Psoas muscle (tissue), 8 donors: ENCODE data around the gene ARHGAP23. TPM values are rescaled to one million over a fixed set of nuclear protein-coding genes. Genes with fewer than 3 reads are reported as not detected.

ENCODE experiments used
- ATAC-seq, 4 donors: fragments of 200-7000 bp; cut with Tn5 transposase; one replicate each; pipeline ENCODE4 v1.9.1; 2020; ENCODE audit warnings: moderate library complexity in 3 of 4, mild to moderate bottlenecking in 2 of 4
- DNase-seq, 2 donors: peaks; one replicate each; pipeline ENCODE4 v3.0.0-alpha.2; 2020
- H3K27ac ChIP-seq: fragments of 200-600 bp; one replicate; pipeline ENCODE4 v1.8.0; 2022
- H3K27me3 ChIP-seq, 3 donors: fragments of 200-600 bp in 1 of 3; one replicate each; pipeline versions ENCODE4 v1.6.1 to v1.8.0; 2013 to 2022; ENCODE audit warnings: low read length in 2 of 3, mild to moderate bottlenecking in 2 of 3, moderate library complexity in 1 of 3; ENCODE audit not compliant: insufficient read depth in 3 of 3
- H3K36me3 ChIP-seq, 2 donors: fragments of 200-600 bp in 1 of 2; one replicate each; pipeline versions ENCODE4 v1.6.1 to v1.8.0; 2013 to 2022; ENCODE audit warnings: low read depth in 1 of 2, mild to moderate bottlenecking in 1 of 2, moderate library complexity in 1 of 2; ENCODE audit not compliant: insufficient read depth in 1 of 2
- H3K4me1 ChIP-seq: fragments of 200-600 bp; one replicate; pipeline ENCODE4 v1.8.0; 2022
- H3K4me3 ChIP-seq: fragments of 200-600 bp; one replicate; pipeline ENCODE4 v1.8.0; 2022; ENCODE audit warnings: mild to moderate bottlenecking
- H3K9me3 ChIP-seq: fragments of 200-600 bp; one replicate; pipeline ENCODE4 v1.8.0; 2022
- CTCF ChIP-seq: fragments of 200-600 bp; IDR thresholded peaks from one replicate; pipeline ENCODE4 v1.8.0; 2022; ENCODE audit warnings: antibody characterized with exemption
- WGBS, 3 donors: extraction: QIAGEN DNeasy Blood & Tissue Kit; methylation state at CpG; one replicate each; pipeline versions ENCODE4 v1.1.6 to v1.1.7; 2013; 5-methylcytosine and 5-hydroxymethylcytosine counted together
- intact Hi-C, 2 donors: fragments of 100-400 bp; cut with DNase I; formaldehyde crosslinking; loops; one replicate each; pipeline versions ENCODE4 v1.11.0 to v1.14.2; 2022
- polyA plus RNA-seq, 3 donors: library from polyadenylated mRNA; stranded (reverse); fragments of 200-250 nt; gene quantifications; one replicate each; pipeline ENCODE4 v1.2.3, GENCODE V29; 2013
- total RNA-seq, 4 donors: library from RNA; stranded (reverse); fragmentation: NEBNext Ultra II Directional in 2 of 4; extraction: Animal tissue kit (Norgen Biotek cat#: 25700) in 2 of 4; gene quantifications; one replicate each; pipeline versions ENCODE4 v1.2.1 to v1.2.4, GENCODE V29; 2021 to 2023
- donor health status: healthy with polysubstance abuse.
- donor health status: DM: no; HTN: no; CAD: no; lungs with moderate emphysema.
- donor health status: Bipolar disorder and iron deficiency.
- donor health status: healthy.
- donor health status: DM: yes; HTN: yes; CAD: no.
- donor health status: DM: no; HTN: no; CAD: no.
- donor health status: DM: no; HTN: no; CAD: no.
- donor health status: DM: yes; HTN: yes; CAD: no.

ARHGAP23 gene
- total and polyA plus RNA-seq, 7 donors: 7.6 to 35.8 (median 23.6) TPM

- Histone ChIP-seq H3K27me3 (no peaks in the 10 kb centered on the region), H3K36me3 (peaks cover 0 to 23% of the 10 kb centered on the region in 2 donors), H3K27ac (no peak overlapping the region), H3K4me1 (no peaks in the 10 kb centered on the region), H3K9me3 (no peaks in the 10 kb centered on the region), H3K4me3 (no peak overlapping the region)
- TF ChIP-seq CTCF: no peak
- no peak for ATAC-seq
- 83 to 89% (median 85%) methylated on average over 4 of the region's 4 CpGs for WGBS, 3 donors
- intact Hi-C loops: no loop called here
- no peak for DNase-seq
Measured at GRCh38 chr17:38405654-38406053, 22.6 kb upstream of the ARHGAP23 start.

GRCh38 chr17:38410201-38410600 is 18.1 kb upstream of the ARHGAP23 start:
- H3K27ac ChIP-seq: no peak overlapping the region
- no peaks in the 10 kb centered on the region for H3K9me3 ChIP-seq
- TF ChIP-seq CTCF: no peak
- DNase-seq (no peak), ATAC-seq (no peak)
- intact Hi-C loops: no loop called here
- no peaks in the 10 kb centered on the region for H3K36me3 ChIP-seq
- peaks cover 8% of the 10 kb centered on the region for H3K4me1 ChIP-seq
- peaks cover 0 to 2% (median 0%) of the 10 kb centered on the region in 3 donors for H3K27me3 ChIP-seq
- no peak overlapping the region for H3K4me3 ChIP-seq
- 72 to 80% (median 74%) methylated on average over 1 of the region's 1 CpG for WGBS, 3 donors

GRCh38 chr17:38415250-38416194 is 12.7 kb upstream of the ARHGAP23 start:
- peak; percentile 36 to 75 for DNase-seq
- intact Hi-C loops: loop anchor here (1.0 to 2.0 kb wide), 2 partner anchors 65 to 66 kb away; partner anchors contain the start of gene SOCS7 (in 1 of the 2)
- 11 to 17% (median 14%) methylated on average over 18 to 22 of the region's 22 CpGs for WGBS, 3 donors
- Histone ChIP-seq H3K4me3 (peak overlapping the region; percentile 57), H3K27ac (no peak overlapping the region), H3K27me3 (peaks cover 0 to 24% (median 8%) of the 10 kb centered on the region in 3 donors), H3K36me3 (no peaks in the 10 kb centered on the region), H3K9me3 (no peaks in the 10 kb centered on the region), H3K4me1 (peaks cover 18% of the 10 kb centered on the region)
- no peak for TF ChIP-seq CTCF
- peak; percentile 75 to 88 (median 84) for ATAC-seq

- WGBS, 3 donors: 79 to 85% (median 83%) methylated on average over 1 of the region's 1 CpG
- Histone ChIP-seq H3K27ac (no peak overlapping the region), H3K4me3 (no peak overlapping the region), H3K36me3 (no peaks in the 10 kb centered on the region), H3K4me1 (peaks cover 29% of the 10 kb centered on the region), H3K27me3 (peaks cover 0 to 24% (median 6%) of the 10 kb centered on the region in 3 donors), H3K9me3 (no peaks in the 10 kb centered on the region)
- intact Hi-C loops: no loop called here
- no peak for DNase-seq
- no peak for ATAC-seq
- no peak for TF ChIP-seq CTCF
Measured at GRCh38 chr17:38416840-38417209, 11.4 kb upstream of the ARHGAP23 start.
